Skeletal muscle satellite cell (primary cell): ENCODE data around the gene FTO.

Source experiments
- H3K27me3 ChIP-seq: 2 replicates; pipeline ENCODE4 v1.7.0; 2013; ENCODE audit warnings: low read length; ENCODE audit not compliant: control insufficient read depth, insufficient read depth
- H3K36me3 ChIP-seq: 2 replicates; pipeline ENCODE4 v1.7.0; 2013; ENCODE audit warnings: mild to moderate bottlenecking, control low read depth, low read length; ENCODE audit not compliant: insufficient read depth
- H3K4me1 ChIP-seq: 2 replicates; pipeline ENCODE4 v1.7.0; 2013; ENCODE audit warnings: low read length; ENCODE audit not compliant: control insufficient read depth, insufficient read depth
- H3K4me2 ChIP-seq: 2 replicates; pipeline ENCODE4 v1.7.0; 2013; ENCODE audit warnings: mild to moderate bottlenecking, low read length
- H3K4me3 ChIP-seq: 2 replicates; pipeline ENCODE4 v1.7.0; 2013; ENCODE audit warnings: low read length
- H3K9ac ChIP-seq: 2 replicates; pipeline ENCODE4 v1.7.0; 2013; ENCODE audit warnings: mild to moderate bottlenecking, low read depth, low read length, moderate library complexity
- H3K9me3 ChIP-seq: replicated peaks from 2 replicates; pipeline ENCODE4 v1.7.0; 2013; ENCODE audit warnings: mild to moderate bottlenecking, control low read depth, low read length

FTO gene

DNA sequence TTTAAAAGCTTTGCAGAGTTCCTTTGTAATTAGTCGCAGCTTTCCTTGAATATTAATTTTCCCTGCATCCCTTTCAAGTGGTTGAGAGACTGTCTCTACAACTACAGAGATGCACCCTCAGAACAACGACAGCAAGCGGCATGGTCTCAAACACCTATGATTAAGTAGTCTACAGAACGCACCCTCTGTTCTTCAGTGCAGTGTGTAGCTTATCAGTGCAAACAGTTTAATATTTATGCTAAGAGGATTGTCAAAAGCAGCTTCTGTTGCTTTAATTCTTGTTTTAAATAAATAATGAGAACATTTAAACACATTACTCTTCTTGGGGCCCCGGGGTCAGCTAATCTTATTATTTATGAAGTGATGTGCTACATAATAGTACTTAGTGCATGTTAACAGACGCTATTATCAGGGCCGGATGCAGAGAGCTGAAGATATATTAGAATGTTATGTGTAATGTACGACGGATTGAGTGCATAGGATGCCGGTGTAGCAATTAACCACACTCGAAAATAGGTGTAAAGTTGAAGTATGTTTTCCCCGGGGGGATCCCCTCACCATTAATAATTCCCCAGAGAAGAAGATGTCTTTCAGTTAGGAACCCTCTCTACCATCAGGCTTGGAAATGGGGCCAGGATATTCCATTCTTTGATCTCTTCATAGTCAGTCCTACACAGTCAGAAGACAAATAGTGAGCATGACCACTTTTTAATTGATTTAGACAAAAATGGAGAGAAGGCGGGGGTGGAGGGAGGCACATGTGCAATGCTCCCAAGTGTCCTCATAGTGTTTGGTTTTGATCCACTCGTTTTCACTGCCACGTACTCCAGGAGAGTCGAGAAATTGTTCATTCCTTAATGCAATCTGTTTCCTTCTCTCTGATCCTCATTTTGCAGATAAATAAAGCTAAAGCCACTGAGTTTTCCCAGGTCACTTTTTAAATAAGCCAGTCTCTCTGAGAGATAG, 406.3 kb downstream of the FTO start:
- Histone ChIP-seq H3K9me3 (no peaks in the 10 kb centered on the region), H3K4me1 (no peaks in the 10 kb centered on the region), H3K4me2 (no peak overlapping the region), H3K36me3 (peaks cover 12% of the 10 kb centered on the region), H3K27me3 (no peaks in the 10 kb centered on the region), H3K4me3 (no peak overlapping the region), H3K9ac (no peak overlapping the region)

DNA sequence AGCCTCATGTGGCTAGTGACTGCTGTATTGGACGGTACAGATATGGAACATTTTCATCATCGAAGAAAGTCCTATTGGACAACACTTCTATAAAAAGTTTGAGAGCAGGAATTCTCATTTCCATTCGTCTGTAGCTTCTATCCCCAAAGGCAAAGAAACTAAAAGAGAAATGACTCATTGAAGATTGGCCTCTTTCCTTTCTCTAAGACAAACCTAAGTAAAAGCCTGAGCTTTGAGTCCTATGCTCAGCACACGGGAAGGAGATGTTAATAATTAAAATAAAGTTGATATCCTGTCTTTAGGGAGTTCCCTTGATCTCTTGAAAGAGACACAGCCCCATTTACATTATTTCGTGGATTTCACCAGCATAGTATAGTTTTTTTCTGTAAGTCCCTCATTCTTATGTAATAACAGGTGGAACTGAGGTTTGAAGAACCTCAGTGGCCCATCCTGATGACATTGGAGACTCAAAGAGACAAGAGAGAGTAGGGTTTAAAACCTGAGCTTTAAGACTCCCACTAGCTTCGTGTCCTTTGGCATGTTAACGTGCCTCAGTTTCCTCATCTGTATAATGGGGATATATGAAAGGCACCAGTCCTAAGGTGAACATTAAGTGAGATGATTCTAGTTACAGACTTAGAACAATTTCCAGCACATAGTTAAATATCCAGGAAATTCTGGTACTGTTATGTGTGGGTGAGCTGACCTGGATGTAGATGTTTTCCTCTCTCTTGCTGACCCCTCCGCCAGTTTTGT, 408.7 kb downstream of the FTO start:
- Histone ChIP-seq H3K4me2 (no peak overlapping the region), H3K9ac (no peak overlapping the region), H3K36me3 (peaks cover 12% of the 10 kb centered on the region), H3K4me1 (no peaks in the 10 kb centered on the region), H3K27me3 (no peaks in the 10 kb centered on the region), H3K9me3 (no peaks in the 10 kb centered on the region), H3K4me3 (no peak overlapping the region)

DNA sequence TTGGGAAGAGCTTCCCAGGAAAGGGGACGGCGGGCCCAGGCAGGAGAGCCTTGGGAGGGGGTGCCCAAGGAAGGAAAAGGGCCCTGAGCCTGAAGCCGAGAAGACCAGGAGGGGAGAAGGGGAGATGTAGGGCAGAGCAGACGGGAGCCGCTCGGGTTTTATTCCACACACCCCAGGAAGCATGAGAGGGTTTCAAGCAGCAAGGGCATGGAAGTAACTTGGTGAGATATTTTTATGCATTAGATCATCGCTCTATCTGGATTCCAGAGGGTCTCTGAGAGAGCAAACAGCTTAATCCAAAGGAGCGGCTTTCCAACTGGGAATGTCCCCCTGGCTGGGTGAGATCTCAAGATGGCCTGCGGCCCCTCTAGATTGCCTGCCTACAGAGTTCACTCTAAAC, 411.6 kb downstream of the FTO start:
- H3K27me3 ChIP-seq = no peaks in the 10 kb centered on the region

DNA sequence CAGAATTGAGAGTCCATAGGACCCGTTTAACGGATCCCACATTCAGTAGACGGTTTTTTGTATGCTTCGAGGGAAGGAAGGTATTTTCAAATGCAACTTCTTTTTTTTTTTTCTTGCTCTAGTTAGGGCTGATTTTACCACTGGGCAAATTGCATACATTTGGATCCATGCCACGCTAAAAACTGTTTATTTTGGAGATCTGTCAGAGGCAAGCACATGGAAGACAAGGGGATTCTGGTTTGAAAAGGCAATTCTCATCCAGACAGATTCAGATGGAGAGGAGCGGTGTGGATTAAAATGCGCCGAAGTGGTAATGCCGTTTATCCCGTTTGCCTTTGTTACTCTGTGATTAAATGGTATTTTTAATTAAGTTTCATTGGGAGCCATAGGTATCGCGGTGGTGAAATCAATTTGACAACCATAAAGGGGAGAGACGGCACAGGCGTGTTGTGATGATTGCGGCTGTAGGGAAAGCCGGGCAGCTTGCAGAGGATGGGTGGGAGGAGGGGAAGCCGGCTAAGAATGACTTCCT, 412.2 kb downstream of the FTO start:
- Histone ChIP-seq H3K36me3 (peaks cover 12% of the 10 kb centered on the region), H3K9ac (no peak overlapping the region), H3K4me1 (no peaks in the 10 kb centered on the region), H3K4me2 (no peak overlapping the region), H3K27me3 (no peaks in the 10 kb centered on the region), H3K9me3 (no peaks in the 10 kb centered on the region), H3K4me3 (no peak overlapping the region)

More for the DNA sequence above, 411.6 kb downstream of the FTO start:
- Histone ChIP-seq H3K9ac (no peak overlapping the region), H3K4me2 (no peak overlapping the region), H3K4me3 (no peak overlapping the region), H3K36me3 (peaks cover 12% of the 10 kb centered on the region), H3K4me1 (no peaks in the 10 kb centered on the region), H3K9me3 (no peaks in the 10 kb centered on the region)

DNA sequence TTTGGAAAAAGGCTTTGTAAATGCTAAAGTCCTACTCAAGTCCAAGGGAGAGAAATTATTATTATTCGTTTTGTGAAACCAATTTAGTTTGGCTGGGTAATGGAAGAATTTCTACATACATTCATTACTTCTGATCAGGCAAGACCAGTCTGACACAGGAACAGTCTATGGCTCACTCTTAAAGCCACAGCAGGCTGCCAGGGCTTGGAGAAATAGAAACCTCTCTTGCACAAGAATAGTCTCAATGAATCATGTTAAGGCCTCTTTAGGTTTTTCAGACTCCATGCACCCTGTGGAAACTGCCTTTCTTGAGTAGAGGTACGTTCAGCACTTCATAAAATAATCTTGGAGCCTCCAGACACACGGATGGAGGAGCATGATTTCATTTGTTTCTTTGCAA, 414.9 kb downstream of the FTO start:
- Histone ChIP-seq H3K4me3 (no peak overlapping the region), H3K4me2 (no peak overlapping the region), H3K27me3 (no peaks in the 10 kb centered on the region), H3K9me3 (no peaks in the 10 kb centered on the region), H3K4me1 (no peaks in the 10 kb centered on the region), H3K9ac (no peak overlapping the region), H3K36me3 (no peaks in the 10 kb centered on the region)

DNA sequence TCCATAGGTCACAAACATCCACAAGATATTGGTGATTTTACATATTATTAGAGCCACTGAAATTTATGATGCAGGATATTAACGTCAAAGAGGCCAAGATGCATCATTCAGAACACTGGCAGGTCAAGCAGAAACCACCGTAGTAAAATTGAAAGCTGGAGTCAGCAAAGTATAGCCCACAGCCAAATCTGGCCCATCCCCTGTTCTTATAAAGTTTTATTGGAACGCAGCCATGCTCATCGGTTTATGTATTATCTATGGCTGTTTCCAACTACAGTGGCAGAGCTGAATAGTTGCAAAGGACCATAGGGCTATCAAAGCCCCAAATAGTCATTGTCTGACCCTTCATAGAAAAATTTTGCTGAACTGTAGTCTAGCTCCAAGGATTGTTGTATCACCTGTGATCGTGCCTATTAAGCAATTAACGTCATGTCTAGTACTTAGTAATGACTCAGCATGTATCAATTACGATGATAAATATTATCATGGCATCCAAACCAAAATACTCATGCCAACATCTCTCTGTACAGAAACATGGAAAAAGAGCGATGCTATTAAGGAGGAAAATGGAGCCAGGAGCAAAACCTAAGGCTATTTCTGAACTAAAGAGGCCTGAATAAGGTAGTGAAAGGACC, 417.0 kb downstream of the FTO start:
- Histone ChIP-seq H3K4me3 (no peak overlapping the region), H3K36me3 (no peaks in the 10 kb centered on the region), H3K9me3 (no peaks in the 10 kb centered on the region), H3K27me3 (no peaks in the 10 kb centered on the region), H3K9ac (no peak overlapping the region), H3K4me1 (no peaks in the 10 kb centered on the region), H3K4me2 (no peak overlapping the region)

DNA sequence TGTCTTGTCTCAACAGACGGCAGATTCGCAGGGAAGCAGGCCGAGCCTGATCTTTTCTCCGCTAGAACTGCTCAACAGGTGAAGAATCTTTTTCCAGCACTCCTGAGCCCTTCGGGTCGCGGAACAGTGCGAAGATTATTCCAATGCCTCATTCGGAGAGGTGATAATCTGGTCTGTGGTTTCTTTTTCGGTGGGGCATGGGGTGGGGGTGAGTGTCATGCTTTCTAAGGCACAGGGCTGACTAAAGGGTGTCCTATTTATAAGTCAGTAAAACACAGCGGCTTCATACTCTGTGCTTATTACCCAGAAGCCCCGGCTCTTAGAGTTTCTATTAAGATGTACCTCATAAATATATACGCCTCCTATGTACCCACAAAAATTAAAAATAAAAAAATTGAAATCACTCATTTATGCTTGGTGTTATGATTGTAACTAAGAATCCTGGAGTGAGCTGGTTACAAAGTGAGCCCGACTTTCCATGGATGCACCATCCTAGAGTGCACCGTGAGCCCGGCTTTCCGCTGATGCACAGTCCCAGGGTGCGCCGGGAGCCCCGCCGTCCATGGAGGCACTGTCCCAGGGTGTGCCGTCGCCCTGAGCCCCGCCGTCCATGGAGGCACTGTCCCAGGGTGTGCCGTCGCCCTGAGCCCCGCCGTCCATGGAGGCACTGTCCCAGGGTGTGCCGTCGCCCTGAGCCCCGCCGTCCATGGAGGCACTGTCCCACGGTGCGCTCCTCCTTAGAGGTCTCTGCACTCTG, 417.8 kb downstream of the FTO start:
- Histone ChIP-seq H3K4me3 (no peak overlapping the region), H3K9ac (no peak overlapping the region), H3K4me2 (no peak overlapping the region), H3K4me1 (no peaks in the 10 kb centered on the region), H3K9me3 (no peaks in the 10 kb centered on the region), H3K27me3 (no peaks in the 10 kb centered on the region), H3K36me3 (no peaks in the 10 kb centered on the region)

DNA sequence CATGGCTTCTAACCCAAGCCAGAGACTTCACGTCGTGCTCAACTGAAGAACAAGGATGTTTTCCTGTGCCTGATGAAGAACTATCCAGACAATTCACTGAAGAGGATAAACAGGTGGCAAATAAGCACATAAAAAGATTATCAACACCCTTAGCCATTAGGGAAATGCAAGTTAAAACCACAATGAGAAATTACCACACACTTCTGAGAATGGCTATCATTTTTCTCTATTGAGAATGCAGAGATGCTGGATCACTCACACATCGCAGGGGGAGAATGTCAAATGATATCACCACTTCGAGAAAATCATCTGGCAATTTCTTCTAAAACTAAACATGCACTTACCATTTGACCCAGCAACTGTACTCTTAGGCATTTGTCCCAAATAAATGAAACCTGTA, 419.8 kb downstream of the FTO start:
- no peak overlapping the region for H3K9ac ChIP-seq
- no peaks in the 10 kb centered on the region for H3K36me3 ChIP-seq
- no peaks in the 10 kb centered on the region for H3K27me3 ChIP-seq
- H3K4me1 ChIP-seq = no peaks in the 10 kb centered on the region
- H3K4me3 ChIP-seq = no peak overlapping the region
- no peaks in the 10 kb centered on the region for H3K9me3 ChIP-seq
- H3K4me2 ChIP-seq = no peak overlapping the region

DNA sequence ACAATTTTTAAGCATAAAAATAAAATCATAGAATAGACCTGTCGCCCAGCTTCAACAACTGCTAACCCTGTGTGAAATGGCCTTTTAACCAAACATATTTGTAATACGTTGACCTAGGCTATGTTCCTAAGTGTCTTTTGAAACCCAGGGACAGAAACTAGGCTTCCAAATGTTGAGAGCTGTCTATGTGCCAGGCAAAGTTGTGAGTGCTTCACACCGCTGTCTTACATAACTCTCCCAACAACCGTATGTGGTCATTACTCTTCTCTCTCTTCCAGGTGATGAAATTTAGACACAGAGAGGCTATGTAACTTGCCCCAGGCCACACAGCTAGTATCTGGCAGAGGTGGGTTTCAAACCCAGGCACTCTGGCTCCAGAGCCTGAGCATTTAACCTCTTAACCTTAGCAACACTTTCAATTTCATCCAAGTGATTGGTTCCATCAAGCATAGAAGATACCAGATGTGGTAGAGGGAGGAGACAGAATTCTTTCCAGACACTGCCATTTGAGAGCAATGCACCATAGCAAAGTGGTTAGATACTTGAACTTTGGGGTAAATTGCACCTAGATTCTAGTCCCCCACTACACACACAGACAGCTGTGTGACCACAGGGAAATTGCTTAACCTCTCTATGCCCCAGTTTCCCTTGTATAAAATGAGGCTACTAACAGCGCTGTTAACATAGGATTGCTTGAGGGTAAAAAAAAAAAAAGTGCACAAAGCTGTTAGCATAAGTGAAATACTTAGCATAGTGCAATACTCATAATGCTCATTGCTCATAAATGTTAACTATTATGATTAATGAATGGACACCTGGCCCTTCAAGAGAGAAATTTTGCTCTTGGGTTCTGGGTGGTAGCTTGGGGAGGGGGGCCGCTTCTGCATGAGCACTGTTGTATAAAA, 422.0 kb downstream of the FTO start:
- no peak overlapping the region for H3K4me2 ChIP-seq
- no peaks in the 10 kb centered on the region for H3K4me1 ChIP-seq

DNA sequence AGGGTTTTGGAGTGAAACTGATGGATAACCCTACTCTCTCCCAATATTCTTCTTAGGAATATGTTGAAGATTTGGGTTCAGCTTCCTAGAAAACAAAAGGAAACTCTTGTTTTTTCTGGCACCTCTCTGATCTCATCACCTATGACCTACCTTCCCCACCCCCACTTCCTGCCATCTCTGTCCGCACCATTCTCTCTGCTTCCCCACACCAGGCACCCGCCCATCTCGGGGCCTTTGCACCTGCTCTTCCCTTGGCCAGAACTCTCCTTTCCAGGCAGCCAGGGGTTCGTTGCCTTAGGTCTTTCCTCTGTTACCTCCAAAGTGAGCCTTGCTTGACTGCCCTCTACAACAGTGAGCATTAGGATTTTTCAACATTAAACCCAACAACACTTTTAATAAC, 423.0 kb downstream of the FTO start:
- Histone ChIP-seq H3K9ac (no peak overlapping the region), H3K27me3 (no peaks in the 10 kb centered on the region), H3K9me3 (no peaks in the 10 kb centered on the region), H3K36me3 (no peaks in the 10 kb centered on the region), H3K4me3 (no peak overlapping the region), H3K4me2 (no peak overlapping the region), H3K4me1 (no peaks in the 10 kb centered on the region)

More for the DNA sequence above, 422.0 kb downstream of the FTO start:
- Histone ChIP-seq H3K9ac (no peak overlapping the region), H3K4me3 (no peak overlapping the region), H3K9me3 (no peaks in the 10 kb centered on the region), H3K27me3 (no peaks in the 10 kb centered on the region), H3K36me3 (no peaks in the 10 kb centered on the region)
